GM21423 (cell line): ENCODE data around the gene NCOA4.
"Not testable (repeated sequence)": the region's sequence is repeated elsewhere in the genome, so short reads cannot be mapped to it uniquely, and the experiment has no call there.

Source experiments
- ATAC-seq: cut with Tn5 transposase; IDR thresholded peaks from one replicate; pipeline ENCODE4 v1.9.1; 2021; ENCODE audit warnings: mild to moderate bottlenecking, moderate library complexity; ENCODE audit not compliant: unreplicated experiment

Gene NCOA4

DNA sequence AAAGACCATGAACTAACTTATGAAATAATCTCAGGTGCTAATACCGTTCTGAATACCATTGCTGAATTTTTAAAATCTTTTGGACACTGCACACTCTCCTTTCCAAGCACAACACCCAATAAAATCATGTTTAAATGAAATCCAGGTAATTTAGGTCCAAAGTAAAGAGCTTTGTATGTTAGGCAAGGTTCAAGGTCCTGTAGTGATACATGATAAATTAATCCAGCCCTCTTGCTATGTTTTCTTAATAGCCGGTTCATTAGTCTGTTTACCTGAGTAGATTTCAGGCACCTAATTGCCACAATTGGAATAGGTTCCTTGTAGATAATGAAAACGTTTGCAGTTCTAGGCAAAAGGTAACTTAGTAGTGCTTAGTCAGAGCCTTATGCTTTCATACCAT lies 44.8 kb downstream of the NCOA4 start:
- not testable (repeated sequence) for ATAC-seq

DNA sequence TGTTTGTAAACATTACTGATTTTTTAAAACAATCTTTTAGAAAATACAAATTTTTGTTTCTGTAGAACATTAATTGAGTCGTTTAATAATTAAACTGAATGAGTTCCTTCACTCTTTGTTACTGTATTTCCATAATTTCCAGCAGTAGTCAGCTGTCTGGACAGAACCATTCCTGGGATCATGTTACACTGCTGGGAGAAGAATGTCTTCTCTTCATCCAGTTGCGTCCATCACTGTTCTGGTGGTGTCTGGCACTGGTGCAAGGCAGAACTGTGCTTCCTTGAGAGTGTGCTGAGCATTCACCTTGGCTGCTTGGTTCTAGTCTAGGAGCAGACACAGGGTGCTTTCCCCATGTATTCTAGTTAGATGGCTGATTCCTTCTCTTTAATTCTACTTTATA lies 46.0 kb downstream of the NCOA4 start:
- ATAC-seq = not testable (repeated sequence)

DNA sequence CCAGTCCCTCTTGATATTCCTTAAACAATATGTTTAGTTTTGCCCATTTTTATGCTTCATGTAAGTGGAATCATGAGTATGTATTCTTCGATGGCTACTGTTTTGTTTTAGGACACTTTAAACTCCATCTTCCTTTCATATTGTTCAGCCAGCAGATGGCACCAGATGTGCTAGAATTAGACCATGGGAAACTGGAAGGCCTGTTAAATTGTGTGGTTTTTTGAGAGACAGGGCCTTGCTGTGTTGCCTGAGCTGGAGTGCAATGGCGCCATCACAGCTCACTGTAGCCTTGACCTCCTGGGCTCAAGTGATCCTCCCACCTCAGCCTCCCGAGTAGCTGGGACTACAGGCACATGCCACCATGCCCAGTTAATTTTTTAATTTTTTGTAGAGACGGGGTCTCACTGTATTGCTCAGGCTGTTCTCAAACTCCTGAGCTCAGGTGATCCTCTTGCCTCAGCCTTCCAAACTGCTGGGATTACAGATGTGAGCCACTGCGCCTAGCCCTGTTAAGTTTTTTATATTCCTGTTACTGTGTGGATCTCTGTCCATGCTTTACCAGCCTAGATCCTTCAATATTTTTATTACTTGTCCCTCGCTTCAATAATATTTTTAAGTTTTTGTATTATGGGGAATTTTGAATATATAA lies 46.8 kb downstream of the NCOA4 start:
- ATAC-seq = peak; percentile 68

DNA sequence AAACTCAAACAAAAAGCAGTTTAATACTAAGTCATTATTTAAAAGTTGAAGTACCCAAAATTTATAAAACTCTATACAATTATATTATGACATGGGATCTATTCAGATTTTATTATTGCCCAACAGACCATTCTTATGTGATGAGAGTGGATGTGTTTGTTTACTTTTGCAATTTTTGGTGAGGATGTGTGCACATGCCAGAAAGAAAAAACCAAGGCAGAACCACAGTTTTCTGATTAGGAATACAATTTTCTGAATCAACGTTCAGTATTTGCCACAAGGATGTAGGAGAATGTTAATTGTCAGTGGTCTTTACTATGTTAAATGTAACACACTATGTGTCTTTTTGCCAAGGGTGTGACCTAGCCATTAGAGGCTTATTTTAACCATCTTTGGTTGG lies 49.1 kb downstream of the NCOA4 start:
- ATAC-seq = not testable (repeated sequence)

DNA sequence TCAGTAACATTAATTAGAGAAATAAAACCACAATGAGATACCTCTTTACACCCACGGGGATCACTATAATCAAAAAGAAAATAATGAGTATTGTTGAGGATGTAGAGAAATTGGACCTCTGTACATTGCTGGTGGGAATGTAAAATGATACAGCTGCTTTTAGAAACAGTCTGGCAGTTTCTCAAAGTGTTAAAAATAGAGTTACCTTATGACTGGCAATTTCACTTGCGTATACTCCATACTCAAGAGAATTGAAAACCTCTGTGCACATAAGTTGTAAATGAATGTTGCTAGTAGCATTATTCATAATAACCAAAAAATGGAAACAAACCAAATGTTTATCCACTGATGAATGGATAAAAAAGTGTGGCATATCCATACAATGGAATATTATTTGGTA lies 51.9 kb downstream of the NCOA4 start:
- peak; percentile 52 for ATAC-seq

DNA sequence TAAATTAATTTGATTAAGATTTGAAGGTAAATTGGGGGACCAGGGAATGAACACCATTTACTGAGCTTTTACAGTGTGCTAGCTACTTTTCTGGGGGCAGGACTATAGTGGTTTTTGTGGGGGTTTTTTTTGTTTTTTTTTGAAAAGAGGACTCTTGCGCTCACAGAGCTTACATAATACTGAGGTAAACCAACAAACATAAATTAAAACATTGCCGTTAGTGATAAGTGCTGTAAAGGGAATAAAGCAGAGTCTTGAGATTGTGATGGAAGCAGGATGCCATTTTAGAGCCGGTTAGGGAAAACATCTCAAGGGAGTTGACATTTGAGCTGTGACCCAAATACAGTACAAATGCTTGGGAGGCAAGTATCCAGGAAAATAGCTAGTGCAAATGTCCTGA lies 56.4 kb downstream of the NCOA4 start:
- not testable (repeated sequence) for ATAC-seq

DNA sequence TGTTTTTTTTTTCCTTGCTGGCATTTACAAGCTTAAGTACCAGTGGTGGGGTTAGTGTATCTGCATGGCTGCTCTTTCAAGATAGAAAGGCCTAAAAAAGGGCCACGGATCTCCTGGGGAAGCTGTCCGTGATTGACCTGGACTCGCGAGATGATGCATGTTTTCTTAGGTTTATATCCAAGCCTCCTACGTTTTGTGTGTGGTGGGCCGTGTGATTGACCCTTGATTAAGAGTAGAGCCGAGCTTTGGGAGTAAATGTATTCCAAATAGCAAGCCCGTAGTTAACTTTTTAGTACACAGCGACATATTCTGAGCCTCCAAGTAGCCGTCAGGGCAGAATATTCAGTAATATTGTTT lies 57.6 kb downstream of the NCOA4 start:
- peak; percentile 8 for ATAC-seq

DNA sequence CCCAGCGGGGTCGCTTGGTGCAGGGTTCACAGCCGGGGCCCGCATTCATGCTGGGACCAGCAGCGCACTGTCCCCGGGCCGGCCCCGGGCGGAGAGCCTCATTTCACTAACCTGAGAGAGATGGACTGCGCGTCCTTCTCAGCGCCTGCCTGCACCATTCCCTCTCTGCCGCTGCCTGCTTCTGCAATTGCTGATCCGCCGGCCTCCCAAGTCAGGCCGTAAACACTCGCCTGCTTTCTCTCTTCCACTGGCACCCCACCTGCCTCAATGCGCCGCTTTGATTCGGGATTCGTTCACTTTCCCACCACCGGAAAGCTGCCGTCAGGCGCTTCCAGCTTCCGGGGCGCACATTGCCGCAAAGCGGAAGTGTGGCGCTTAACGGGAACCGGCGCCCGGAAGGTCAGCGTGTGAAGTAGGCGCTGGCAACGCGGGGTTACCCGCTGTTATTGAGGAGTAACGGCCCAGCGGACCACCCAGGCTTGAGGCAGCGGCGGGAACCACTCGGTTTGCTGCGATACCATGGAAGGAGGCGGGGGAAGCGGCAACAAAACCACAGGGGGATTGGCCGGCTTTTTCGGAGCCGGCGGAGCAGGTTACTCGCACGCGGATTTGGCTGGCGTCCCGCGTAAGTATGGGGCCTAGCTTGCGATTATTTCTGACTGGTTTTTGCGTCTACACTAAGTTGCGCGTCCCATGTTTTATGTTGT lies 58.2 kb downstream of the NCOA4 start, which contains the start of gene TIMM23:
TSS of gene TIMM23 (plus strand) at position 384 of the 707 bp plus-strand sequence. CDS start at position 520, 136 bp downstream.
- peak; percentile 71 for ATAC-seq

DNA sequence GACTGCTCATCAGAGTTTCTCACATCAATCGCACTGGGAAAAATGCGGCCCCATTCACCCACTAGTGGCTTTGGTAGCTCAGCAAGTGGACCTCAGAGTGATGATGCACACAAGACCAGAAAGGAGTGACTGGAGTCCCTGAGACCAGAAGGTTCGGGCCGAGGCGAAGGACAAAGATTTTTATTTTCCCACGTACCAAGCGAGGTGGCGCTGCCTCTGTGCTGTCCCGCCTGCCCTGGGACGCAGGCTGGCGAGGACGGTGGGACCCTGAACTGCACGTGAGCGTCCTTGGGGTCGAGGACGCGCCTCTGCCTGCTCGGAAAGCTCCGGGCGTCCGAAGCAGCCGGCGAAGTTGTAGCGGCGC lies 58.7 kb downstream of the NCOA4 start:
- peak; percentile 35 for ATAC-seq

DNA sequence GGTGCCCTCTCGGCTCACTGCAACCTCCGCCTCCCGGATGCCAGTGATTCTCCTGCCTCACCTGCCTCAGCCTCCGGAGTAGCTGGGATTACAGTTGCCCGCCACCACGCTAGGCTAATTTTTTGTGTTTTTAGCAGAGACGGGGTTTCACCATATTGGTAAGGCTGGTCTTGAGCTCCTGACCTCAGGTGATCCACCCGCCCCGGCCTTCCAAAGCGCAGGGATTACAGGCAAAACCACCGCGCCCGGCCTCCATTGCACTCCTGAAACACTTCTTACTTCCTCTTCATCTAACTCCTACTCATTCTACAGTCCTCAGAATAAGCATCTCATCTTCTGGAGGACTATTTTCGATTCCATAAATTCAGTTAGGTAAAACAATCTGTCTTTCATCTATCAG lies 59.4 kb downstream of the NCOA4 start:
- ATAC-seq = not testable (repeated sequence)

DNA sequence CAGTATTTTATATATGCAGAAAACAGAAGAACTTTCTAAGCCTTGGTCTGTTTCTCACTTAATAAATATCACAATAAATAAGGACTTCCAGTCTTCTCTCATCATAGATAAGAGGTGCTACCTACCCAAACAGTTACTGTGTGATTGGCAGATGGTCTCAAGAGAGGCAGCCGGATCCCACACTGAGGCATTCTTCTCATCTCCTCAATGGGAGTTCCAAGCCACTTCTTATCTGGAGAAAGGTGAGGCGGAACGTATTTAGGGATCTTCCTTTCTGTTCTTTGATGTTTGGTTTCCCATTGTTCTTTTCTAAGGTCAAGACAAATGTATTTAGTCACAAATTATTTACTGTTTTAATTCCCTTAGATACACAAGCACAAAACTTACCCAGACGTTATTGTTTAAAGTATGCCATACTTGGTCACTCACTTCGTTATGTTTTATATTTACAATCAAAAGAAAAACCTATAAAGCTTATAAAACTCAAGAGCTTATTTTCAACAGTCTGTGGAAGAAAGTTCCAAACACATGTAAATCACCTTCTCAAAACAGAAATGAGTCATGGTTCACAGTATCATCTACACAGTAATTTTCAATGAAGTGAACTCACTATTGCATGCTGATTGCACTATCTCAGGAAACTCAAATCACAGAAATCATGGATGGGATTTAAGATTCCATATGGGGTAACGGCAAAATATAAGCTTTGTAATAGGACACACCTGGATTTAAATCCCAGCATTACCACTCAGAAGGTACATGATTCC lies 67.6 kb downstream of the NCOA4 start:
- ATAC-seq = not testable (repeated sequence)

DNA sequence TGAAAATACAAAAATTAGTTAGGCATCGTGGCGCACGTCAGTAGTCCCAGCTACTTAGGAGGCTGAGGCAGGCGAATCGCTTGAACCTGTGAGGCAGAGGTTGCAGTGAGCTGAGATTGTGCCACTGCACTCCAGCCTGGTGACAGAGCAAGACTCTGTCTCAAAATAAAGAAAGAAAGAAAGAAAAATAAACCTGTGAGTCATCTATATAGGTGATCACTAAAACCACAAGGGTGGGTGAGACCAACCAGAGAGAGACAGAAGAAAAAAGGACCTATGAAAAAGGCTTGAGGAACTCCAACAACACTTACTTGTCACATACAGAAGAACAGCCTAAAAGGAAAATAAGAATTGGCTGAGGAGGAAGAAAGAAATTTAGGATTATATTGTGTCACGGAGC lies 72.5 kb downstream of the NCOA4 start:
- ATAC-seq = not testable (repeated sequence)

DNA sequence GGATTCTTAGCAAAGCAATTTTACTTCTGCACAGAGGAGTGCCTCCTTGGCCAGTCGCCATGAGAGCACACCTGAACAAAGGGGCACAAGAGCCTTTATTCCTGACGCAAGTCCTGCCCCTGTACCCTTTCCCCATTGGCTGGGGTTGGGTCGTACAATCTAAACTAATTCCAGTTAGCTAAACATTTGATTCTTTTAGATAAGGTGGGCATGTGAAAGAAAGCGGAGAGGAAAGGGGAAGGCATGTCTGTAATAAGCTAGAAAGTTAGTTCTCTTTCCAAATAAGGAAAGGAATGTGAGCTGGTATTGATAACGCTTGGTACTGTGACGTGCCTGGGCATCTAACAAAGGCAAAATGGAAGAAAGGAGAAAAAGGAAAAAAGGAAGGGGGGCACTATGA lies 73.8 kb downstream of the NCOA4 start:
- ATAC-seq = not testable (repeated sequence)
